Measurements from ENCODE around the gene MBTD1. TPM values are rescaled to one million over a fixed set of nuclear protein-coding genes. Genes with fewer than 3 reads are reported as not detected.

MBTD1 gene
- total RNA-seq, 4 donors from 2014 or later, result 20.9 to 26.7 (median 24.0) TPM

DNA sequence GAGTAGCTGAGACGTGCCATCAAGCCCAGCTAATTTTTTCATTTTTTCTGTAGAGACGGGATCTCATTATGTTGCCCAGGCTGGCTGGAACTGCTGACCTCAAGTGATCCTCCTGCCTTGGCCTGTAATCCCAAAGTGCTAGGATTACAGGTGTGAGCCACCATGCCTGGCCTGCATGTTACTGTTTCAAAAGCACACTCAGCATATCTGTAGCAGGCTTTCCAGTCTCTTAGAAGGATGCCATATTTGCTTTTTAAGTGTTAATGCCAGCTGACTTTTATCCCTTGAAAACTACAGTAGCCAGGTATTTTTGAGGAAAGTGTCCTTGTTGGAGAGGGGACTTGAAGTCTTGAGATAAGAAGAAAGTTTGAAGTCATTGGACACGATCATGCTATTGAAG, 123.9 kb downstream of the MBTD1 start:
- no peak overlapping the region for H3K4me3 ChIP-seq (ENCODE audit: low read depth, poor library complexity, severe bottlenecking)
- no peak for DNase-seq (ENCODE audit: low spot score in 2 of 2)
- WGBS, 2 donors, result 94 to 97% methylated on average over 3 of the region's 3 CpGs
- intact Hi-C loops (cut with DNase I; ENCODE audit: low total_unique reads), result no loop called here
- TF ChIP-seq POLR2A (IDR thresholded peaks at IDR 0.05), result no peak
- TF ChIP-seq, protein P1, sequence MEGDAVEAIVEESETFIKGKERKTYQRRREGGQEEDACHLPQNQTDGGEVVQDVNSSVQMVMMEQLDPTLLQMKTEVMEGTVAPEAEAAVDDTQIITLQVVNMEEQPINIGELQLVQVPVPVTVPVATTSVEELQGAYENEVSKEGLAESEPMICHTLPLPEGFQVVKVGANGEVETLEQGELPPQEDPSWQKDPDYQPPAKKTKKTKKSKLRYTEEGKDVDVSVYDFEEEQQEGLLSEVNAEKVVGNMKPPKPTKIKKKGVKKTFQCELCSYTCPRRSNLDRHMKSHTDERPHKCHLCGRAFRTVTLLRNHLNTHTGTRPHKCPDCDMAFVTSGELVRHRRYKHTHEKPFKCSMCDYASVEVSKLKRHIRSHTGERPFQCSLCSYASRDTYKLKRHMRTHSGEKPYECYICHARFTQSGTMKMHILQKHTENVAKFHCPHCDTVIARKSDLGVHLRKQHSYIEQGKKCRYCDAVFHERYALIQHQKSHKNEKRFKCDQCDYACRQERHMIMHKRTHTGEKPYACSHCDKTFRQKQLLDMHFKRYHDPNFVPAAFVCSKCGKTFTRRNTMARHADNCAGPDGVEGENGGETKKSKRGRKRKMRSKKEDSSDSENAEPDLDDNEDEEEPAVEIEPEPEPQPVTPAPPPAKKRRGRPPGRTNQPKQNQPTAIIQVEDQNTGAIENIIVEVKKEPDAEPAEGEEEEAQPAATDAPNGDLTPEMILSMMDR (IDR thresholded peaks at IDR 0.05), result no peak

DNA sequence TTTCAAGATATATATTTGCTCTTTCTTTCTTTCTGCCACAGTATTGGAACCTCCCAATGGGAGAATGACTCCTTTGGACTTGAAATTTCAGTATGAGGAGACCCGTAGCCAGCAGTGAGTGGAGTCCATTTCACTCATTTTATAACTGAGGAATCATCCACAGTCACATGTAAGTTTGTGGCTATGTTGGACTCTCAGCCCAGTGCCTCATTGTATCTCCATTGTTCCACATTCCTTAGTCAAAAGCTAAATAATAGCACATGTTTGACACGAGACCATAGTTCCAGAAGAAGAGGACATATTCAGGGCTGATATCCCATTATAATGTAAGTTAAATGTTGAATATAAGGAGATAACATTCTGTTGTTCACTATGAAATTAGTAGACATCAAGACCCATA, 126.5 kb downstream of the MBTD1 start:
- 66 to 74% methylated on average over 2 of the region's 2 CpGs for WGBS, 2 donors
- intact Hi-C loops (cut with DNase I; ENCODE audit: low total_unique reads), result no loop called here
- no peak for TF ChIP-seq POLR2A (IDR thresholded peaks at IDR 0.05)
- TF ChIP-seq, protein P1 (IDR thresholded peaks at IDR 0.05), result no peak

DNA sequence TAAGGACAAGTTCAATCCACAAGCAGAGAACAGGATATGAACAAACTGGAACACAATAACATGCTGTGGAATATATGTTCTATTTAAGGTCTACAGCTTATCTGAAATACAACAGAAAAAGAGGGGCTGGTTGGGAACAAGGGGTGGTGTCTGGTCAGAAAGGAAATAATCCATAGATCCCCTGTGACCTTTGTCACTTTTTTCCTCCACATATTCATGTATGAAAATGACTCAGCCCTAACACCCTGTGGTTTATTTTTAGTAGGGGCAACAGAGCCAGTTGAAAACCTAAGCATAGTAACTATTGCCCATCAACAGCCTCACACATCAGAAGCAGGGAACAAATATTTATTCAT, 126.9 kb downstream of the MBTD1 start:
- no peak for DNase-seq (ENCODE audit: low spot score in 2 of 2)
- intact Hi-C loops (cut with DNase I; ENCODE audit: low total_unique reads), result no loop called here
- H3K4me3 ChIP-seq (ENCODE audit: low read depth, poor library complexity, severe bottlenecking), result no peak overlapping the region
- no peak for TF ChIP-seq POLR2A (IDR thresholded peaks at IDR 0.05)
- TF ChIP-seq, protein P1 (IDR thresholded peaks at IDR 0.05), result no peak

More for the DNA sequence above, 126.5 kb downstream of the MBTD1 start:
- no peak for DNase-seq (ENCODE audit: low spot score in 2 of 2)
- H3K4me3 ChIP-seq (ENCODE audit: low read depth, poor library complexity, severe bottlenecking), result no peak overlapping the region

- no peak overlapping the region for H3K4me3 ChIP-seq (ENCODE audit: low read depth, poor library complexity, severe bottlenecking)
- intact Hi-C loops (cut with DNase I; ENCODE audit: low total_unique reads), result no loop called here
- 47 to 50% methylated on average over 3 of the region's 3 CpGs for WGBS, 2 donors
- DNase-seq (ENCODE audit: low spot score in 2 of 2), result no peak
- TF ChIP-seq POLR2A (IDR thresholded peaks at IDR 0.05), result no peak
- TF ChIP-seq, protein P1 (IDR thresholded peaks at IDR 0.05), result no peak
Observed at GRCh38 chr17:51128076-51128475, 131.8 kb downstream of the MBTD1 start.

Other genes starting within 250 kb of the MBTD1 start
- 100 to 1,000 TPM in 1 of 4 donors, 10 to 100 TPM in 3; 63.7 to 106 (median 69.3) TPM for gene SPAG9, start 139.2 kb downstream of the MBTD1 start, total RNA-seq
- gene NME1, start 106.5 kb downstream of the MBTD1 start, total RNA-seq, result 10 to 100 TPM; 18.1 to 42.8 (median 27.0) TPM
- gene NME2, start 93.6 kb downstream of the MBTD1 start, total RNA-seq, result 100 to 1,000 TPM; 338 to 534 (median 488) TPM
- gene UTP18, start 497 bp upstream of the MBTD1 start, total RNA-seq, result 10 to 100 TPM; 30.4 to 55.2 (median 41.6) TPM